GM19043 (cell line): ENCODE data around the gene TYROBP.
A peak's percentile ranks its signal among the peaks of the same experiment; 100 is the strongest.
"Not testable (repeated sequence)": the region's sequence is repeated elsewhere in the genome, so short reads cannot be mapped to it uniquely, and the experiment has no call there.

Experiments
- ATAC-seq: cut with Tn5 transposase; IDR thresholded peaks from one replicate; pipeline ENCODE4 v1.9.1; 2021; ENCODE audit warnings: low read depth; ENCODE audit not compliant: unreplicated experiment

The TYROBP gene

GRCh38 chr19:35932291-35932936 lies 24.3 kb upstream of the TYROBP start:
- ATAC-seq: no peak

- ATAC-seq: no peak
These were observed 23.7 kb upstream of the TYROBP start for GRCh38 chr19:35931874-35932202.

GRCh38 chr19:35931161-35931873 lies 23.2 kb upstream of the TYROBP start:
- peak; percentile 88 for ATAC-seq

GRCh38 chr19:35929876-35930275 lies 21.8 kb upstream of the TYROBP start:
- ATAC-seq: no peak

GRCh38 chr19:35928507-35928906 lies 20.4 kb upstream of the TYROBP start:
- no peak for ATAC-seq

GRCh38 chr19:35925501-35925900 lies 17.4 kb upstream of the TYROBP start:
- ATAC-seq: no peak

GRCh38 chr19:35921012-35921411 lies 12.9 kb upstream of the TYROBP start:
- ATAC-seq: no peak

- ATAC-seq: no peak
These were observed 11.2 kb upstream of the TYROBP start for GRCh38 chr19:35919306-35919705.

GRCh38 chr19:35915443-35915842 lies 7.3 kb upstream of the TYROBP start:
- no peak for ATAC-seq

- no peak for ATAC-seq
These were observed 5.5 kb upstream of the TYROBP start for GRCh38 chr19:35913589-35913988.

GRCh38 chr19:35911790-35912189 lies 3.7 kb upstream of the TYROBP start:
- no peak for ATAC-seq

- ATAC-seq: no peak
These were observed 3.1 kb upstream of the TYROBP start for GRCh38 chr19:35911173-35911572.

GRCh38 chr19:35910355-35910754 lies 2.3 kb upstream of the TYROBP start:
- not testable (repeated sequence) for ATAC-seq

GRCh38 chr19:35909684-35910035 lies 1.6 kb upstream of the TYROBP start:
- no peak for ATAC-seq

- no peak for ATAC-seq
These were observed 1.0 kb upstream of the TYROBP start for GRCh38 chr19:35908973-35909683.

- no peak for ATAC-seq
These were observed 734 bp downstream of the TYROBP start for GRCh38 chr19:35907377-35907745.

- ATAC-seq: no peak
These were observed 2.8 kb downstream of the TYROBP start for GRCh38 chr19:35905178-35905727.

- no peak for ATAC-seq
These were observed 3.6 kb downstream of the TYROBP start for GRCh38 chr19:35904311-35905068.

GRCh38 chr19:35903550-35904179 lies 4.4 kb downstream of the TYROBP start:
- peak; percentile 48 for ATAC-seq

GRCh38 chr19:35902870-35903475 lies 5.1 kb downstream of the TYROBP start:
- no peak for ATAC-seq
